Prostate gland (tissue), 2 donors: ENCODE data around the gene PRDM16. TPM values are rescaled to one million over a fixed set of nuclear protein-coding genes. Genes with fewer than 3 reads are reported as not detected.

Experiments
- DNase-seq: peaks from one replicate; pipeline ENCODE4 v3.0.0-alpha.2; 2019; ENCODE audit warnings: low spot score
- H3K27ac ChIP-seq, 2 donors: fragments of 200-600 bp; sonication (generic); 2 replicates each; pipeline ENCODE4 v1.5.1; 2017 to 2019
- H3K27me3 ChIP-seq: fragments of 200-600 bp; sonication (generic); replicated peaks from 2 replicates; pipeline ENCODE4 v1.5.1; 2019; ENCODE audit not compliant: insufficient read depth
- H3K36me3 ChIP-seq, 2 donors: fragments of 200-600 bp; sonication (generic); 1 replicate in 1 of 2; 2 replicates in 1 of 2; pipeline versions ENCODE4 v1.5.1 to v1.8.1; 2017 to 2019
- H3K4me1 ChIP-seq: fragments of 200-600 bp; sonication (generic); replicated peaks from 2 replicates; pipeline ENCODE4 v1.5.1; 2019
- H3K4me3 ChIP-seq, 2 donors: fragments of 200-600 bp; sonication (generic); 2 replicates each; pipeline ENCODE4 v1.5.1; 2017 to 2019
- H3K9me3 ChIP-seq: fragments of 200-600 bp; sonication (generic); 2 replicates; pipeline ENCODE4 v1.5.1; 2017
- CTCF ChIP-seq, 4 experiments: fragments of 200-600 bp in 2 of 4; fragments of 450-650 bp in 2 of 4; sonication (generic) in 2 of 4; IDR thresholded peaks; 1 replicate in 3 of 4; 2 replicates in 1 of 4; pipeline ENCODE4 v1.5.1; 2016 to 2019; ENCODE audit warnings: antibody characterized with exemption in 4 of 4, mild to moderate bottlenecking in 2 of 4, moderate library complexity in 2 of 4
- POLR2A ChIP-seq: fragments of 450-650 bp; IDR thresholded peaks from one replicate; pipeline ENCODE4 v1.6.1; 2016; ENCODE audit warnings: antibody characterized with exemption, mild to moderate bottlenecking
- POLR2AphosphoS5 ChIP-seq: sonication (generic); formaldehyde crosslinking; IDR thresholded peaks from one replicate; pipeline ENCODE4 v1.6.1; 2017; ENCODE audit warnings: antibody characterized with exemption
- WGBS: methylation state at CpG from one replicate; pipeline ENCODE4 v1.1.5; 2018; 5-methylcytosine and 5-hydroxymethylcytosine counted together
- intact Hi-C: fragments of 100-400 bp; cut with DNase I; formaldehyde crosslinking; loops from one replicate; pipeline ENCODE4 v1.14.2; 2022
- total RNA-seq, 2 donors: library from RNA; depleted of rRNA; stranded (reverse); fragments of >200 nt; gene quantifications; one replicate each; pipeline ENCODE4 v1.1.0, GENCODE V29; 2016

Gene PRDM16
- total RNA-seq, 2 donors from 2014 or later = 0.23 to 6.5 TPM

- 88% methylated on average over 22 of the region's 24 CpGs for WGBS
- Histone ChIP-seq H3K9me3 (no peaks in the 10 kb centered on the region), H3K36me3 (no peaks in the 10 kb centered on the region), H3K4me1 (peaks cover 5% of the 10 kb centered on the region), H3K4me3 (no peak overlapping the region), H3K27ac (no peak overlapping the region), H3K27me3 (peaks cover 2% of the 10 kb centered on the region)
- intact Hi-C loops = no loop called here
- DNase-seq = no peak
- TF ChIP-seq POLR2A (no peak), POLR2AphosphoS5 (no peak), CTCF (IDR thresholded peaks at IDR 0.05) (no peak)
Measured at GRCh38 chr1:3377604-3378279, 308.7 kb downstream of the PRDM16 start.

- intact Hi-C loops = no loop called here
- DNase-seq = no peak
- peaks cover 2% of the 10 kb centered on the region for H3K27me3 ChIP-seq
- H3K36me3 ChIP-seq = no peaks in the 10 kb centered on the region
- H3K4me3 ChIP-seq = no peak overlapping the region
- TF ChIP-seq CTCF (IDR thresholded peaks at IDR 0.05) (no peak), POLR2AphosphoS5 (no peak), POLR2A (no peak)
- peaks cover 5% of the 10 kb centered on the region for H3K4me1 ChIP-seq
- no peaks in the 10 kb centered on the region for H3K9me3 ChIP-seq
- H3K27ac ChIP-seq = no peak overlapping the region
- WGBS = 85% methylated on average over 15 of the region's 17 CpGs
Measured at GRCh38 chr1:3378411-3379208, 309.6 kb downstream of the PRDM16 start.

- Histone ChIP-seq H3K9me3 (no peaks in the 10 kb centered on the region), H3K4me1 (peaks cover 5% of the 10 kb centered on the region), H3K4me3 (no peak overlapping the region), H3K36me3 (no peaks in the 10 kb centered on the region), H3K27me3 (peaks cover 2% of the 10 kb centered on the region), H3K27ac (no peak overlapping the region)
- 62% methylated on average over 6 of the region's 6 CpGs for WGBS
- intact Hi-C loops = no loop called here
- DNase-seq = no peak
- TF ChIP-seq POLR2A (no peak), POLR2AphosphoS5 (no peak), CTCF (IDR thresholded peaks at IDR 0.05) (no peak)
Measured at GRCh38 chr1:3379934-3380333, 310.9 kb downstream of the PRDM16 start.

- Histone ChIP-seq H3K4me1 (peaks cover 5% of the 10 kb centered on the region), H3K9me3 (no peaks in the 10 kb centered on the region), H3K27ac (no peak overlapping the region), H3K36me3 (no peaks in the 10 kb centered on the region), H3K27me3 (peaks cover 6% of the 10 kb centered on the region), H3K4me3 (no peak overlapping the region)
- DNase-seq = peak; percentile 42
- TF ChIP-seq POLR2AphosphoS5 (peak; percentile 21), POLR2A (no peak), CTCF (IDR thresholded peaks at IDR 0.05) (no peak)
- intact Hi-C loops = no loop called here
- 45% methylated on average over 11 of the region's 11 CpGs for WGBS
Measured at GRCh38 chr1:3380469-3380868, 311.5 kb downstream of the PRDM16 start.
